Measurements from ENCODE around the gene RASSF8.

GRCh38 chr12:26001530-26001929, 43.0 kb downstream of the RASSF8 start:
- TF ChIP-seq CTCF (conservative IDR thresholded peaks at IDR 0.05; ENCODE audit: low read length) = peak; percentile 47
- no peak for TF ChIP-seq EZH2phosphoT487 (IDR thresholded peaks at IDR 0.05; ENCODE audit: borderline replicate concordance)

Measured in Loucy (cell line).